Endothelial cell of hepatic sinusoid (primary cell): ENCODE measurements around the gene KCND2.
"Not testable (repeated sequence)": the region's sequence is repeated elsewhere in the genome, so short reads cannot be mapped to it uniquely, and the experiment has no call there.

Experiments
- in situ Hi-C: cut with HindIII; loops from 2 replicates; pipeline ENCODE4 v1.10.0; 2017; ENCODE audit warnings: low sequenced_read_pairs

Gene KCND2

DNA sequence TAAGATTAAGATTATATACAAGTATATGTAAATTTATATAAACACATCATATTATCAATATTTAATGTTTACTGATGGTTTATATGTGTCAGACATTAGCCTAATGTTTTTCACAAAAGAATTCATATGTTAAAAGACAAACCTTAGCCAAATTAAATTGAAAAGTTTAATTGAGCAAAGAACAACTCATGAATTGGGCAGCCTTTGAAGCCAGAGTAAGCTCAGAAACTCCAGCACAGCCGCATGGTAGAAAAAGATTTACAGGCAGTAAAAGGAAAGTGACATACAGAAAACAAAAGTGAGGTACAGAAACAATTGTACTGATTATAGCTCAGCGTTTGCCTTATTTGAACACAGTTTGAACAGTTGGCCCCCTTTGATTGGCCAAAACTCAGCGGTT lies 460.9 kb downstream of the KCND2 start:
- in situ Hi-C loops: no loop called here

GRCh38 chr7:120735791-120736190 lies 462.8 kb downstream of the KCND2 start:
- in situ Hi-C loops: no loop called here

DNA sequence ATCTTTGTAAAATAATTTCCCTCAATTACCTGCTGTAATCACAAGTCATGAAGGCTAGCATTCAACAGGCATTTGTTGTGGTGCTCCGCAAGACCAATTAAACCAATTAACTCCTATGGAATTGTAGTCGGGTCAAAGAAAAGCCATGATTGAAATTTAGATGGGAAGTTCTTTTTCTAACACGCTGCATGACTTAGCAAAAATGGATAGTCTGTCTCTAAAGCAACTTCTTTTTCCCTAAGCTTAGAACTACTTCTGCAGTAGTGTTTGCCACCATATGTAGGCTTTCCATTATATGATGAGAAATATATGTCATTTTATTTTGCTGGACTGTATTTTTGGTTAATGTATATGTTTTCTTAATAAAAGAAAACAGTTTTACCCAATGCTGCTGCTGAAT lies 465.8 kb downstream of the KCND2 start:
- in situ Hi-C loops: no loop called here

DNA sequence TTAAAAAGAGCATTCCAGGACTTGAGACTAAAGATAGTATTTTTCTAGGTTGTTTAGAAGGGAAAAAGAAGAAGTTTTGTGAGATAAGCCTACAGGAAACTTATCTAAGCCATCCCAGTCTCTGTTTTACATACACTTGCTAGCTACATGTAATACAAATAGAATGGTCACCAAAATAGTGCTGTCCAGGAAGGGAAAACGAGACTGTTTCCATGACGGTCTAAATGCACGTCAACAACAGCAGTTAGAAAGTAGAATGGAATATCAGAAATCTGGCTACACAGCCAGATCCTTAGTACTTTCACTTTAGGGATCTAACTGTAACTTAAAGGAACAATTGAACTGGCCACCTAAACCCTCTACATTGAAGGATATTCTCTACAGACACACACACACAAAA lies 467.4 kb downstream of the KCND2 start:
- in situ Hi-C loops: no loop called here

DNA sequence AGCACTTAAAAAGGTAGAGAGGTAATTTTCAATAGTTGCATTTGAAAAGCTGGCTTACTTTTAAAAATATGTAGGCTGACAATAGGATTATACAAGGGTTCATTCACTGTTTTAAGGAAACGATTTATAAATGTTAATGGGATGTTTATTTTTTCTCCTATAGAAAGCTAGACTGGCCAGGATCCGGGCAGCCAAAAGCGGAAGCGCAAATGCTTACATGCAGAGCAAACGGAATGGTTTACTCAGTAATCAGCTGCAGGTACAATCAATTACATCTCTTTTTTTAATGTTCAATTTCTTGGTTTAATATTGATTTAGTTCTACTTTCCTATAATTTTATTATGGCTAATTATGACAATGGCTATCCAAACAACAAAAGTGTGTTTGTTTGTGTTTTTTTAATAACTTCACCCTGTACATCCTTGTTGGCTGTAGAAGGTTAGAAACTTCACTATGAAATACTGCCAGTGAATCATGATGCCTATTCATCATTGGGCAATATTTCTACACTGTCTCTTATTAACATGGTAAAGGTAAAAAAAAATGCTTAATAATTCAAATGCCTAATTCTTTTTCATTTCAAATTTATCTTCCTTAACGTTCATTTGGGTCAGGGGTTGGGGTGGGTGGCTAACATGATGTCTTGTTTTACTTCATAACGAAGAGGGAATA lies 468.5 kb downstream of the KCND2 start:
- in situ Hi-C loops: no loop called here

DNA sequence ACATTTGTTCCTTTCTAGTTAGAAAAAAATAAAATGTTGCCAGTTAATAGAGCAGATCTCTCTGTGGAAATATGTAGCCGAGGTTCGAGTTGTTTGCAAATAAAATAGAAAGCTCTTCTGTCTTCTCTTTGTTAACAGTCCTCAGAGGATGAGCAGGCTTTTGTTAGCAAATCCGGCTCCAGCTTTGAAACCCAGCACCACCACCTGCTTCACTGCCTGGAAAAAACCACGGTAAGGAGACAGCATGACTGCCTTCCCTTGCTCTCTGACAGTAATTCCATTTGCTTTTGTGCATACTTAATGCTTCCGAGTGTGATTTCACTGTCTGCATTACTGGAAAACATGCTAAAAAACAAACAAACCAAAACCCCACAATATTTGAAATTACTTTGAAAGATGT lies 469.4 kb downstream of the KCND2 start:
- in situ Hi-C loops: no loop called here

- in situ Hi-C loops: no loop called here
Measured at GRCh38 chr7:120743128-120743527, 470.2 kb downstream of the KCND2 start.

GRCh38 chr7:120760050-120760449 lies 487.1 kb downstream of the KCND2 start:
- in situ Hi-C loops: no loop called here

- in situ Hi-C loops: no loop called here
Measured at GRCh38 chr7:120760851-120761250, 487.9 kb downstream of the KCND2 start.

GRCh38 chr7:120770206-120770605 lies 497.2 kb downstream of the KCND2 start:
- in situ Hi-C loops: no loop called here

DNA sequence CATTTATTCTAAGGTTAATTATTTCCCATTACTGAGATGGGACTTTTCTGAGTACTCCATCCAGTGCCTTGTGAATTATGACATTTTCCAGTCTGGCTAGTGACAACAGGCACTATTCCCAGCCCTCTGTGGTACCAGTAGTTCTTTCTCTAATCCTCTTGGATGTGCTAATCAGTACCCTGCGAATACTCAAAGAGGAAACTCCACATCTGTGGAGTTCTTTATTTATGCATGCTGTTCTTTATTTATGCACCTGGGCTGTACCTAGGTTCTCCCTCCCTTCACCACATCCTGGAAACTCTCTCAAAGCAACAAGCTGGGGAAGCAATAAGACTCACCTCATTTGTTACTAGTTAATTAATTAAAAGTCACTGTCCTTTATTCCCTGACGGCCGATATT lies 501.5 kb downstream of the KCND2 start:
- in situ Hi-C loops: no loop called here

GRCh38 chr7:120775755-120776154 lies 502.8 kb downstream of the KCND2 start:
- in situ Hi-C loops: no loop called here

DNA sequence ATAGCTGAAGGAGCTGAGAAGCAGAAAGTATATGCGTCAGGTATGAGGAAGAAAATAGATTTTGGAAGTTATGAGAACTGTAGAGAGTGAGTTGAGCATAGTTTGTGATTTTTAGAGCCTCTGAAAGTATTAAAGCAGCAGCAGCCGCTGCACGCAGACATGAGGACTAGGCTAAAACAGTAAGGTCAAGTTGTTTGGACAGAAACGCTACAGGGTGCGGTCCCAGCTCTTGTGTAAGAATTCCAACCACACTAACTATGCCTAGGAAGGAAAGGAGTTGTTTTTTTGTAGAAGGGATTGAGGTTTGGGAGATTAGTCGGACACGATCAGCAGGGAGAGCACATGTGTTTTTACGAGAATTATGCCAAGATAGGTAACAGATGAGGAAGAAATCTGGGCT lies 506.1 kb downstream of the KCND2 start:
- in situ Hi-C loops: not testable (repeated sequence)

DNA sequence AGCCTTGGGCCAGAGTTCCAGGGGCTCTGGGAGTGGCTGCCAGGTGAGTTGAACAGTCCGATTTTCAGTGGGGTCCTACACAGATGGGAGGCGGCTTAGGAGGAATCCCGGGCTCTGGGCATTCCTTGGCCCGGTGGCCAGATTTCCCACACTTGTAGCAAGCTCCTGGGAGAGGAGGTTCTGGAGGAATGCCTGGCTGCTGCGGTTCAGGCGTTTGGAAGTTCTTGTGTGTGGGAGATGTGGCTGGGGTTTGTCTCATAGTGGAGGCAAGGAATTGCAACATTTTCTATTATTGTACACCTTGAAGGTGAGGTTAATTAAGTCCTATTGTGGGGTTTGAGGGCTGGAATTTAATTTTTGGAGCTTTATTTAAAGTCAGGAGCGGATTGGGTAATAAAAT lies 507.5 kb downstream of the KCND2 start:
- in situ Hi-C loops: not testable (repeated sequence)

DNA sequence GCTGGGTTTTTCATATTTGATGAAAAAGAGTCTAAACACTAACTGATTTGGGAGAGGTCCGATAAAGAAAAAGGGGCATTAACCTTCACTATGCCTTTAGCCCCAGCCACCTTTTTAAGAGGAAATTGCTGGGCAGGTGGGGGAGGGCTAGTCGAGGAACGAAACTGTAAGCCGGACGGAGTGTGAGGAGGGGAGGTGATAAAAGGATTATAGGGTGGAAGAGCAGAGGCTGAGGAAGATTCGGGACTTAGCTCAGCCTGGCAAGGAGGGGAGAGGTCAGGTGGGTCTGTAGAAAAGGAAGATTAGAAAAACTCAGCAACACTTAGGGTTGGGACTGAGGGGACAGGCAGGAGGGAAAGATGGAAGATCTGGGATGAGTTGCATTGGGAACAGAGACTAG lies 508.0 kb downstream of the KCND2 start:
- in situ Hi-C loops: no loop called here

GRCh38 chr7:120781924-120782323 lies 508.9 kb downstream of the KCND2 start:
- in situ Hi-C loops: not testable (repeated sequence)

DNA sequence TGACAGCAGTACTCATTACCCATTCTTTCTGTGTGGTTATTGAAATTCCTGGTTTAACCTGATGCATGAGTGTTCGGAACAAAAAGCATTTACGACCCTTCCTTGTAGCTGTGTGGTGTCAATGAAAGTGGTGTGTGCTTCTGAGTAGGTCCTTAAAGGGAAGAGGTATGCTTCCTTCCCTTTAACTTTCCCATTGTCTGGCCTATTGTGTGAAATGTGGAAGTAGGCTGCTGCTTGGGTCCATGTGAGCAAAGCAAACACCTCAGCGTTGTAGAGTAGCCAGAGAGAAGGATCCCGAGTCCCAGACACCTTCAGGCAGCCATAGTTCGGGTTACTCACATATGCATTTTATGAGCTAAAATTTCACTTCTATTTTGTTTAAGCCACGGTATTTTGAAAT lies 510.3 kb downstream of the KCND2 start:
- in situ Hi-C loops: no loop called here

DNA sequence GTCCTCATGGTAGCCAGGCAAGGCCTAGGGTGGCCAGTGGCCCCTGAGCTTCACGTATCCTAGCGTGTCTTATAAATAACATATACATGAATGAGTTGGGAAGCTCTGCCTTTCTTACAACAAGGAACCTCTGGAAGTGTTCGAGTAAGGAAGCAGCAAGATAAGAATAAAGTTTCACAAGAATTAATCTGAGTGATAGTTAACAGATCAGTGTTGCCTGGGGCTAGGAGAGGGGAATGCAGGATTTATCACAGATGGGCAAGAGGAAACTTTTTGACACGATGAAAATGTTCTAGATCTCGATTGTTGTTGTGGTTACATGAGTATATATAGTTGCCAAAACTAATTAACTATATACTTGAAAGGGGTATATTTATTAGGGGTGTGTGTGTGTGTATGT lies 510.7 kb downstream of the KCND2 start:
- in situ Hi-C loops: no loop called here

DNA sequence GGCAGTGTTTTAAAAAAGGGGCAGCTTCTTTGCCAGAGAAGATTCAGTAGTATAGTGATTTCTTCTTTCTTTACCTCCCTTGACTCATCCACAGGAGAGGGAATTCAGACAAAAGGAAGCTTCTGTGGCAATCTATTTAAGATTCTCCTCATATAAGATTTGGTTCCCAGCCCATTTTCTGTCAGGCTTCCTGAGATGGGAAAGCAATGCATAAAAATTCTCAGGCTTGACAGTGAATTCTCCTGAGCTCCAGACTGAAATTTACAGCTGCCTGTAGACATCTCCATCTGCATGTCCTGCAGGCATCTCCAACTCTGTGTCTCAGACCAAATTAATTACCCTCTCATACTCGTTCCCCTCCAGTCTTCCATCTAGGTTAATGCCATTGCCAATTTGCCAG lies 512.1 kb downstream of the KCND2 start:
- in situ Hi-C loops: no loop called here

DNA sequence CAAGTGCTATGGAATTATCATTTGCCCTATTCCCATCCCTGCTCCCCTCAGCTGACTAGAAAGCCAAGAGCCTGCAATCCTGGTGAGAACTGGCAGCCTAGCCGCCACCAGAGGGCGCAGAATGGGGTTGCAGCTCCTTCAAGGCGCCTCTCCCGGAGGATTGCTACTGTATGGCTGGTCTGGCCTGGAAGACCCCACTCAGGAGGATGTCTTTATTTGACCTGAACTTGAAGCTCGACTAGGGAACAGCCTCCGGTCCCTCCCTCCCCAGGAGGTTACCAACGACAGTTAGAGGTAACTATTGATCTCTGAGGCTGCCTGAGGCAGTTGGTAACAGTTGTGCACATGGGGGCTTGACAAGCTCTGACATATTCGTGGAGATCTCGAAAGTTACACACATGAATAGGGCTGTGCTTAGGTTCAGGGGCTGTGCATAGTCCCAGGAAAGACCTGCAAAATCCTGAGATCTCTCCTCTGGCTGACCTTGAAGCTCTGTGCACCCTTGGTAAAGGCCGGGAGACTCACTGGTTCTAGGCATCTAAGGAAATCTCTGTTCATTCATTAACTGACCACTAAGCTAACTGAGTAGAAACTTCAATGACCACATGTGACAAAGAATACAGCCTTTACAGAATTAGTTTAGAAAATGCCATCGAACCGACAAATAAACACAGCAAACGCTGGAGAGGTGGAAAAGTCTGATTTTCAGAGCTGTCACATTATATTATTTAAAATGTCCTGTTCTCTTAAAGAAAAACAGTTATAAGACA lies 519.3 kb downstream of the KCND2 start:
- in situ Hi-C loops: no loop called here

- in situ Hi-C loops: no loop called here
Measured at GRCh38 chr7:120792861-120793130, 519.8 kb downstream of the KCND2 start.

GRCh38 chr7:120793213-120793936 lies 520.4 kb downstream of the KCND2 start:
- in situ Hi-C loops: no loop called here
